DND-41 (cell line): ENCODE data around the gene RASL12.

Source experiments
- ATAC-seq: fragments of 200-7000 bp; cut with Tn5 transposase; 3 replicates; pipeline ENCODE4 v1.9.1; 2021; ENCODE audit warnings: low read depth; ENCODE audit not compliant: insufficient read depth
- DNase-seq: peaks from one replicate; pipeline ENCODE4 v3.0.0-alpha.2; 2020
- H2AFZ ChIP-seq: 2 replicates; pipeline ENCODE4 v1.6.0; 2012; ENCODE audit warnings: low read depth, low read length
- H3K27ac ChIP-seq: 2 replicates; pipeline ENCODE4 v1.5.1; 2012; ENCODE audit warnings: low read length, inconsistent platforms
- H3K27me3 ChIP-seq: fragments of 200-600 bp; sonication (generic); 2 replicates; pipeline ENCODE4 v1.6.0; 2012; ENCODE audit warnings: low read length, mild to moderate bottlenecking, inconsistent platforms; ENCODE audit not compliant: insufficient read depth, poor library complexity
- H3K36me3 ChIP-seq: 2 replicates; pipeline ENCODE4 v1.5.1; 2012; ENCODE audit warnings: low read length, inconsistent platforms; ENCODE audit not compliant: insufficient read depth
- H3K4me1 ChIP-seq: 2 replicates; pipeline ENCODE4 v1.5.1; 2012; ENCODE audit warnings: mild to moderate bottlenecking, low read length; ENCODE audit not compliant: insufficient read depth
- H3K4me2 ChIP-seq: 2 replicates; pipeline ENCODE4 v1.6.0; 2012; ENCODE audit warnings: mild to moderate bottlenecking, moderate library complexity, low read length, inconsistent platforms; ENCODE audit not compliant: insufficient read depth
- H3K4me3 ChIP-seq, 2 experiments: fragments of 200-600 bp in 1 of 2; shearing (Covaris generic) in 1 of 2; 2 replicates each; pipeline ENCODE4 v1.5.1; 2012 to 2016; ENCODE audit warnings: inconsistent platforms in 2 of 2, low read length in 2 of 2, mild to moderate bottlenecking in 2 of 2, low read depth in 1 of 2, moderate library complexity in 1 of 2
- H3K79me2 ChIP-seq: 2 replicates; pipeline ENCODE4 v1.6.0; 2012; ENCODE audit warnings: low read length, inconsistent platforms; ENCODE audit not compliant: insufficient read depth
- H3K9ac ChIP-seq: 2 replicates; pipeline ENCODE4 v1.6.0; 2012; ENCODE audit warnings: low read depth, mild to moderate bottlenecking, inconsistent platforms, low read length, moderate library complexity
- H3K9me3 ChIP-seq: 2 replicates; pipeline ENCODE4 v1.5.1; 2012; ENCODE audit warnings: low read length, moderate library complexity, mild to moderate bottlenecking, inconsistent platforms; ENCODE audit not compliant: insufficient read depth, severe bottlenecking
- H4K20me1 ChIP-seq: 2 replicates; pipeline ENCODE4 v1.6.0; 2012; ENCODE audit warnings: low read length; ENCODE audit not compliant: insufficient read depth
- CTCF ChIP-seq: IDR thresholded peaks from 2 replicates; pipeline ENCODE4 v1.5.1; 2012; ENCODE audit warnings: borderline replicate concordance, low read length, moderate library complexity, mild to moderate bottlenecking; ENCODE audit not compliant: poor library complexity, severe bottlenecking; ENCODE audit errors: extremely low read depth
- EZH2 ChIP-seq: IDR thresholded peaks from 3 replicates; pipeline ENCODE4 v1.6.1; 2012; ENCODE audit warnings: borderline replicate concordance, low read depth, mild to moderate bottlenecking, moderate library complexity, low read length, inconsistent platforms; ENCODE audit not compliant: severe bottlenecking

RASL12 gene

GRCh38 chr15:65062061-65062460, 5.7 kb downstream of the RASL12 start:
- Histone ChIP-seq H4K20me1 (no peaks in the 10 kb centered on the region), H3K27me3 (no peaks in the 10 kb centered on the region), H3K79me2 (no peaks in the 10 kb centered on the region), H3K9me3 (no peaks in the 10 kb centered on the region), H3K36me3 (no peaks in the 10 kb centered on the region), H3K27ac (no peak overlapping the region), H3K4me2 (no peak overlapping the region), H3K4me3 (no peak overlapping the region), H3K9ac (no peak overlapping the region), H2AFZ (no peak overlapping the region), H3K4me1 (no peaks in the 10 kb centered on the region)
- DNase-seq (no peak), ATAC-seq (no peak)
- TF ChIP-seq CTCF, result no peak
- no peak for TF ChIP-seq EZH2

- Histone ChIP-seq H3K4me2 (no peak overlapping the region), H3K9me3 (no peaks in the 10 kb centered on the region), H3K4me1 (peaks cover 7% of the 10 kb centered on the region), H3K36me3 (no peaks in the 10 kb centered on the region), H4K20me1 (no peaks in the 10 kb centered on the region), H3K27ac (no peak overlapping the region), H3K9ac (no peak overlapping the region), H2AFZ (no peak overlapping the region), H3K4me3 (no peak overlapping the region), H3K79me2 (no peaks in the 10 kb centered on the region), H3K27me3 (no peaks in the 10 kb centered on the region)
- no peak for ATAC-seq
- TF ChIP-seq CTCF (no peak), EZH2 (no peak)
- no peak for DNase-seq
These were observed 7.0 kb downstream of the RASL12 start for GRCh38 chr15:65060641-65061397.

GRCh38 chr15:65059931-65060596, 7.7 kb downstream of the RASL12 start:
- Histone ChIP-seq H3K27ac (no peak overlapping the region), H3K4me3 (no peak overlapping the region), H3K36me3 (no peaks in the 10 kb centered on the region), H3K27me3 (no peaks in the 10 kb centered on the region), H3K4me2 (no peak overlapping the region), H3K79me2 (no peaks in the 10 kb centered on the region), H4K20me1 (no peaks in the 10 kb centered on the region), H3K9me3 (no peaks in the 10 kb centered on the region), H3K9ac (no peak overlapping the region), H2AFZ (no peak overlapping the region), H3K4me1 (peaks cover 15% of the 10 kb centered on the region)
- TF ChIP-seq EZH2 (no peak), CTCF (no peak)
- DNase-seq (no peak), ATAC-seq (no peak)
